ENCODE measurements around the gene SORCS3.

DNA sequence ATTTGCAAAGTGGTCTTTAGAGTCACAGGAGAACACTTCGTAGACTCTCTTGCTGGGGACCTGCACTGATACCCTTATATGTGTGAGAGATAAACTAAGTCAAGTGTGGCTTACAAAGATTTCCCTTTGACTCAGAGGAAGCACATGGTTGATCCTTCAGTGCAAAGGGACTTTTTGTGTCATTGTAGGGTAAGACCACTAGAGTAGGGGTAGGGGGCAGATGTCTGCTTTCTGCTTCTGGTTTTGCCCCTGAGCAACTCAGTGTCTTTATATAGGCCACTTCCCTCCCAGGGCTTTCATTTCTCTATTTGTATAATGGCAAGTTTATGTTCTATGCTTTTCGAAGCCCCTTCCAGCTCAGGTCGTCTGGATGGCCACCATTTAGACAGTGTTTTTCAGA, 281.7 kb downstream of the SORCS3 start:
- no peak for TF ChIP-seq POLR2A (IDR thresholded peaks at IDR 0.05; ENCODE audit: extremely low read depth, insufficient read length)
- TF ChIP-seq, protein P1, sequence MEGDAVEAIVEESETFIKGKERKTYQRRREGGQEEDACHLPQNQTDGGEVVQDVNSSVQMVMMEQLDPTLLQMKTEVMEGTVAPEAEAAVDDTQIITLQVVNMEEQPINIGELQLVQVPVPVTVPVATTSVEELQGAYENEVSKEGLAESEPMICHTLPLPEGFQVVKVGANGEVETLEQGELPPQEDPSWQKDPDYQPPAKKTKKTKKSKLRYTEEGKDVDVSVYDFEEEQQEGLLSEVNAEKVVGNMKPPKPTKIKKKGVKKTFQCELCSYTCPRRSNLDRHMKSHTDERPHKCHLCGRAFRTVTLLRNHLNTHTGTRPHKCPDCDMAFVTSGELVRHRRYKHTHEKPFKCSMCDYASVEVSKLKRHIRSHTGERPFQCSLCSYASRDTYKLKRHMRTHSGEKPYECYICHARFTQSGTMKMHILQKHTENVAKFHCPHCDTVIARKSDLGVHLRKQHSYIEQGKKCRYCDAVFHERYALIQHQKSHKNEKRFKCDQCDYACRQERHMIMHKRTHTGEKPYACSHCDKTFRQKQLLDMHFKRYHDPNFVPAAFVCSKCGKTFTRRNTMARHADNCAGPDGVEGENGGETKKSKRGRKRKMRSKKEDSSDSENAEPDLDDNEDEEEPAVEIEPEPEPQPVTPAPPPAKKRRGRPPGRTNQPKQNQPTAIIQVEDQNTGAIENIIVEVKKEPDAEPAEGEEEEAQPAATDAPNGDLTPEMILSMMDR (IDR thresholded peaks at IDR 0.05; ENCODE audit: low read depth, low read length), result no peak
